CD8-positive, alpha-beta memory T cell (primary cell): ENCODE results near the gene SLC25A41. TPM values are rescaled to one million over a fixed set of nuclear protein-coding genes. Genes with fewer than 3 reads are reported as not detected.

ENCODE experiments used
- CTCF ChIA-PET: fragments of 350-600 bp; sonication (Branson Sonifier 250); formaldehyde crosslinking; loops from one replicate; lab custom pipeline; 2021; ENCODE audit warnings: antibody characterized with exemption; lab: Charles Lee
- POLR2A ChIA-PET: fragments of 350-600 bp; sonication (Branson Sonifier 250); formaldehyde crosslinking; loops from one replicate; lab custom pipeline; 2021; ENCODE audit warnings: antibody characterized with exemption; lab: Charles Lee
- DNase-seq, 5 donors: peaks; one replicate each; pipeline versions ENCODE4 v3.0.0 to v3.0.0-alpha.2; 2020 to 2022; ENCODE audit warnings: mixed read lengths in 1 of 5
- H3K27ac ChIP-seq: one replicate; pipeline ENCODE4 v1.7.0; 2013; ENCODE audit warnings: low read depth, mild to moderate bottlenecking, low read length, moderate library complexity
- H3K27me3 ChIP-seq: 2 replicates; pipeline ENCODE4 v1.7.0; 2013; ENCODE audit warnings: low read length, mild to moderate bottlenecking; ENCODE audit not compliant: insufficient read depth, poor library complexity, severe bottlenecking
- H3K36me3 ChIP-seq: 2 replicates; pipeline ENCODE4 v1.7.0; 2013; ENCODE audit warnings: mild to moderate bottlenecking, low read length, moderate library complexity; ENCODE audit not compliant: insufficient read depth
- H3K4me1 ChIP-seq: 2 replicates; pipeline ENCODE4 v1.7.0; 2013; ENCODE audit warnings: mild to moderate bottlenecking, low read length, moderate library complexity; ENCODE audit not compliant: insufficient read depth
- H3K4me3 ChIP-seq: 2 replicates; pipeline ENCODE4 v1.7.0; 2013; ENCODE audit warnings: mild to moderate bottlenecking, low read length
- H3K9me3 ChIP-seq: 2 replicates; pipeline ENCODE4 v1.7.0; 2013; ENCODE audit warnings: mild to moderate bottlenecking, low read length
- H3K27ac Mint-ChIP-seq, 8 donors: one replicate each; pipeline ENCODE4 v1.8.0; 2020 to 2021; ENCODE audit warnings: mixed read lengths in 8 of 8, mild to moderate bottlenecking in 6 of 8, inconsistent platforms in 3 of 8, moderate library complexity in 3 of 8
- H3K27me3 Mint-ChIP-seq, 2 donors: one replicate each; pipeline ENCODE4 v1.8.0; 2020 to 2021; ENCODE audit warnings: mixed read lengths in 2 of 2, mild to moderate bottlenecking in 1 of 2, moderate library complexity in 1 of 2
- H3K36me3 Mint-ChIP-seq, 3 donors: one replicate each; pipeline ENCODE4 v1.8.0; 2020 to 2021; ENCODE audit warnings: mixed read lengths in 3 of 3, inconsistent platforms in 1 of 3, mild to moderate bottlenecking in 1 of 3
- H3K4me1 Mint-ChIP-seq, 3 donors: one replicate each; pipeline ENCODE4 v1.8.0; 2020 to 2021; ENCODE audit warnings: mixed read lengths in 3 of 3, inconsistent platforms in 1 of 3, mild to moderate bottlenecking in 1 of 3
- H3K4me3 Mint-ChIP-seq, 7 donors: one replicate each; pipeline ENCODE4 v1.8.0; 2020 to 2021; ENCODE audit warnings: mixed read lengths in 7 of 7, mild to moderate bottlenecking in 6 of 7, moderate library complexity in 4 of 7, inconsistent platforms in 2 of 7
- H3K9me3 Mint-ChIP-seq, 5 donors: one replicate each; pipeline ENCODE4 v1.8.0; 2020 to 2022; ENCODE audit warnings: mixed read lengths in 5 of 5, mild to moderate bottlenecking in 3 of 5, moderate library complexity in 2 of 5, inconsistent platforms in 1 of 5
- polyA plus RNA-seq: library from polyadenylated mRNA; unstranded; fragments of 300-500 nt; fragmentation: Illumina TruSeq; gene quantifications from one replicate; pipeline ENCODE4 v1.2.3, GENCODE V29; 2021
- total RNA-seq, 2 experiments: library from RNA; stranded (reverse); gene quantifications; one replicate each; pipeline ENCODE4 v1.2.3, GENCODE V29; 2021

The SLC25A41 gene
- total and polyA plus RNA-seq, 3 experiments from 2014 or later, result 0.28 to 0.33 TPM; not detected in 1

DNA sequence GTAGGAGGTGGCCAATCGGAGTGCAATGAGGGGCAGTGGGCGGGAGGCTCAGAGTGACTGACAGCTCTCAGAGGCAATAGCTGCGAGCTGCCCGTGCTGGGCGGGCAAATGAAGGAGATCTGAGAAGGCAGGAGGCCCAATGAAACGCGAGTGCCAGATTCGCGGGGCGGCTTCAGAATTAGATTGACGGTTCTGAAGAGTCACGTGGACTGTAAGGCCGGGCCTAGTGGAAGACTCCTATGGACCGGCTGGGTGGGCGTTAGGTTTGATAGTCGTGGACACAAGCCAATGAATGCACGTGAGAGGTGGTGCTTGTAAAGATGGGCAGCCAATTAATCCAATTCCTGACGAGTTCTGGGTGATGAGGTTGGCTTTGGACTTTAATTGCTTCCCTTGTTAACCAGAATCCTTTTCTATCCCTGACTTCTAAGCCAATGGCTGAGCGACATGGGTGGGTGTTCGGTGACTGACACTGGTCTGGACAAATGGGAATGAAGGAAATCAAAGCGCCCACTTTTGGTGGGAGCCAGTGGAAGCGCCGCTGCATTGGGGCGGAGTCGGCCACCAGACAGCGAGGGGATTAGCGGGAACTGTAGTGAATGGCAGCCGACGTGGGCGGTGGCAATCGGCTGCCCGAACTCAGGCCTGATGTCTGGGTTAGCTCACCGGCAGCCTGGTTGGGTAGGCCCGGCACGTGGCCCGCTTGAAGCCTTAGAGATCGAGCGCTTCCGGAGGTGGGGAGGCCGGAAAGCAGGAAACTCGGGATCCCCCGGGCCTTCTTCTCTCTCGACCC is 8.4 kb downstream of the SLC25A41 start:
- H3K4me3 ChIP-seq, result peak overlapping the region; percentile 26
- no peaks in the 10 kb centered on the region for H3K9me3 Mint-ChIP-seq
- H3K4me3 Mint-ChIP-seq, result peak overlapping the region; percentile 73 to 95 (median 82)
- peaks cover 0 to 1% of the 10 kb centered on the region in 2 donors for H3K27me3 Mint-ChIP-seq
- peak overlapping the region; percentile 74 to 98 (median 90) for H3K27ac Mint-ChIP-seq
- H3K27me3 ChIP-seq, result no peaks in the 10 kb centered on the region
- H3K4me1 Mint-ChIP-seq, result peaks cover 30 to 46% (median 33%) of the 10 kb centered on the region in 3 donors
- H3K36me3 ChIP-seq, result peaks cover 13% of the 10 kb centered on the region
- H3K9me3 ChIP-seq, result no peaks in the 10 kb centered on the region
- H3K4me1 ChIP-seq, result peaks cover 27% of the 10 kb centered on the region
- H3K27ac ChIP-seq, result peak overlapping the region; percentile 53
- POLR2A ChIA-PET, result interaction anchor here (0.5 to 2.2 kb wide), 11 partner anchors 32 to 439 kb away, joined by 3 to 14 read pairs (median 5); partner anchors contain the start of genes ALKBH7, CLPP, DENND1C and GPR108
- peak; percentile 97 to 100 (median 99) for DNase-seq
- CTCF ChIA-PET, result interaction anchor here (0.8 to 1.6 kb wide), 5 partner anchors 12 to 207 kb away, joined by 3 to 5 read pairs (median 3); partner anchors contain the start of gene GTF2F1
- peaks cover 0 to 29% (median 6%) of the 10 kb centered on the region in 3 donors for H3K36me3 Mint-ChIP-seq

DNA sequence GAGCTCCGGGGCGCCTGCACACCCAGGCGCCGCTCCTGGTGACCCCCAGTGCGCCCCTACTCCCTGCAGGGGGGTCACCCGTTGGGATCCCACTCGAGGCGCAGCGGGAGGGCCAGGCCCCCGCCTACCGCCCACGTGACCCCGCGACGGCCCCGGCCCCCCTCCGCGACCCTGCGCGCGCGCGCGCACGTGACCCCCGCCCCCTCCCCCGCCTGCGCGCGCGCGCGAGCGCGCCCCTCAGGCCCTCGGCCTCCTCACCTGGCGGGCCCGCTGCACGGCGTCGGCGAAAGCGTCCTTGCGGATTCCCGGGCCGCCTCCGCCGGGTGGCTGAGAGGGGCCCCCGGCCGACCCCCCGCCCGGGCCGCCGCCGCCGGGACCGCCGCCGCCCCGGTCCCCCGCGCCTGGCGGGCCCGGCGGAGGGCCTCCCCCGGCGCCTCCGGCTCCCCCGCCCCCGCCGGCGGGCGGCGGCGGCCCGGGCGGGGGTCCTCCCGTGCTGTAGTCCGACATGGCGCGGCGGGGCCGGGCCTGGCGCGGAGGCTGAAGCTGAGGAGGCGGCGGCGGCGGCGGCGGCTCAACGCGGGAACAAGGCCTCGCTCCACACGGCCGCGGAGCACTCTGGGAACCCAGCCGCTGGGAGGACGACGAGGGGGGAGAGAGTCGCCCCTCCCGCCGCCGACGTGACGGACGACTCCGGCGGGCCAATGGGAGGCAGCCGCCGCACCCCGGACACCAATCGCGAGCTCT is 9.2 kb downstream of the SLC25A41 start, which contains the start of gene KHSRP:
TSS of gene KHSRP (minus strand) at position 617 of the 744 bp plus-strand sequence. CDS start at position 507, 110 bp downstream.
- ChIA-PET CTCF (interaction anchor here (1.2 to 1.4 kb wide), 2 partner anchors 32 to 206 kb away, joined by 3 to 5 read pairs; partner anchors contain the start of gene GTF2F1), POLR2A (interaction anchor here (0.5 to 2.2 kb wide), 11 partner anchors 31 to 439 kb away, joined by 3 to 14 read pairs (median 5); partner anchors contain the start of genes ALKBH7, CLPP, DENND1C and GPR108)
- peaks cover 3 to 37% (median 9%) of the 10 kb centered on the region in 3 donors for H3K36me3 Mint-ChIP-seq
- peaks cover 21% of the 10 kb centered on the region for H3K36me3 ChIP-seq
- H3K4me3 Mint-ChIP-seq, result peak within 1 kb of the TSS; percentile 87 to 95 (median 90)
- H3K9me3 ChIP-seq, result no peaks in the 10 kb centered on the region
- peaks cover 30 to 46% (median 33%) of the 10 kb centered on the region in 3 donors for H3K4me1 Mint-ChIP-seq
- H3K27ac ChIP-seq, result peak within 1 kb of the TSS; percentile 69
- H3K27ac Mint-ChIP-seq, result peak within 1 kb of the TSS; percentile 87 to 98 (median 90)
- peak within 1 kb of the TSS; percentile 73 for H3K4me3 ChIP-seq
- H3K27me3 ChIP-seq, result no peaks in the 10 kb centered on the region
- H3K27me3 Mint-ChIP-seq, result peaks cover 0 to 1% of the 10 kb centered on the region in 2 donors
- peaks cover 27% of the 10 kb centered on the region for H3K4me1 ChIP-seq
- DNase-seq, result peak in 3 of 5 donors; percentile 17 to 23 (median 21)
- no peaks in the 10 kb centered on the region for H3K9me3 Mint-ChIP-seq

DNA sequence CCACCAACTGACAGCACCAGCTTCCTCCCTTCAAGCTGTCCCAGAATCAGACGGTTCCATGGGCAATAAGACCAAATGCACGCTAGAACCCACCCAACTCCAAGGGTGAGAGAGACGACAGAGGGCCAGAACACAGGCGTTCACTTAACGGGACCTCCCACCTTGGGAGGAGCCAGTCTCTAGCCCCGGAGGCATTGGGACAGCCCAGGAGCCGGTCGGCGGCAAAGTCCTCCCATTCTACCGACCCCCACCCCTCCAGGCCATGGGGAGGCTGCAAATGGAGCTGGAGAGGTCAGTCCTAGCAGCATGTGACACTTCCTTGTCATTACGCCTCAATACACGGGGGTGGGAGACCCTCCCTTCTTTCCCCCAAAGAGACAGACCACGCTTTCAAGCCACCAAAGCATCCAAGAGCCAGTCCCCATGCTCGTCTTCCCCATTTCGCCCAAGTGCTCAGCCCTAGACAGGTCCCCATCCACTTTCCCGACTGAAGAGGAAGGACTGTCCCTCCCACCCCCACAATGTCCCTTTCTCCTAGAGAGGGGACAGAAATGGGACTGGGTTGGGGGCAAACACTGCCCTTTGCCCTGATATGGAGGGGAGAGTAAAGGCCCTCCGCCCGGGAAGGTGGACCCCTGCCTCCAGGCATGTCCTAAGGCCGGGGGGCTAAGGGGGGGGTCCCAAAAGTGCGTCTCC is 9.9 kb downstream of the SLC25A41 start:
- Mint-ChIP-seq H3K27me3 (peaks cover 0 to 1% of the 10 kb centered on the region in 2 donors), H3K27ac (peak overlapping the region; percentile 71 to 96 (median 89)), H3K36me3 (peaks cover 3 to 44% (median 9%) of the 10 kb centered on the region in 3 donors), H3K9me3 (no peaks in the 10 kb centered on the region), H3K4me1 (peaks cover 30 to 46% (median 33%) of the 10 kb centered on the region in 3 donors), H3K4me3 (peak overlapping the region; percentile 87 to 94 (median 90))
- Histone ChIP-seq H3K36me3 (peaks cover 26% of the 10 kb centered on the region), H3K27me3 (no peaks in the 10 kb centered on the region), H3K4me1 (peaks cover 27% of the 10 kb centered on the region), H3K9me3 (no peaks in the 10 kb centered on the region), H3K27ac (peak overlapping the region; percentile 69), H3K4me3 (peak overlapping the region; percentile 73)
- POLR2A ChIA-PET, result interaction anchor here (1.3 to 1.5 kb wide), 2 partner anchors 31 to 62 kb away, joined by 5 to 10 read pairs; partner anchors contain the start of genes CLPP and GTF2F1
- peak in 3 of 5 donors; percentile 15 to 21 (median 16) for DNase-seq
- CTCF ChIA-PET, result interaction anchor here (0.6 kb wide), 1 partner anchor 126 kb away, joined by 3 read pairs; no protein-coding TSS in a partner anchor

DNA sequence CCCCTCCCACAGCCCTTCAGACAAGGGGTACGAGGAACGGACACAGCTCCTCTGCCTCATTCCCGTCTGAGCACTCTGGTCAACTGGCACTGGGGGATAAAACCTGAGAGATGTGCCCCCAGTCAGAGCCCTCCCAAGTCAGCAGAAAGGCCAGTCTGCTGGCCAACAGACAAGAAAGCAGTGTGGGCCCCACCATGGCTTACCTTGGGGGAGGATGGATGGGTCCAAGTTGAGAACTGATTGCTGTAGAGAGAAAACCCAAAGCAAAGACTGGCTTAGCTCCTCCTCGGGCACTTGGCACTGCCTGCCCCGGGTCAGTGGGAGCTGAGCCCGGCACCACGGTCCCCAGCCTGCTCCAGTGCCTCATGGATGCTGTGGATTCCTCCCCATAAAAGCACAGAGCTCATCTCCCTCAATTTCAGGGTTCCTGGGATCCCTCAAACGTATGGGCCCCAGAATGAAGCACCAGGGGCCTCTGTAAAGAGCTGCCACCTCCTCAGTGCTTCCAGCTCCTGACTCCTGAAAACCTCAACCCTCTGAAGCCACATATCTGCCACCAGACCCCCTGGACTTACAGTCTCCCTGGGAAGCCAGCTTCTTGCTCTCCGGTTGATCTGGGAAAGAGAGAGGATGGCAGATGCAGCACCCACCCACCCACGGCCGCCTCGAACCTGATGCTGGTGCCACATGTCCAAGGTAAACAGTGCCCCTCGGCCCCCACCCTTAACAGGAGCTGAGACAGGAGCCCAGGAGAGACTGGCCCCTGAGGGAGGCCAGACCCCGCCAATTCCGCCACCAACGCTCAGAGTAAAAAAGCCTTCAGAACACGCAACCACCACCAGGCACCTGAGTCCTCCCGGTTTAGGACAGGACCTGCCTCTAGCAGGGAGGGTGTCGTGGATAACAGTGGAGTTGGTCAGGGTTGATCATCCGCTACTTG is 12.2 kb downstream of the SLC25A41 start:
- no peak overlapping the region for H3K4me3 ChIP-seq
- Mint-ChIP-seq H3K27ac (peak overlapping the region in 4 of 8 donors; percentile 17 to 85 (median 42)), H3K4me1 (peaks cover 30 to 46% (median 33%) of the 10 kb centered on the region in 3 donors), H3K9me3 (no peaks in the 10 kb centered on the region), H3K27me3 (peaks cover 0 to 1% of the 10 kb centered on the region in 2 donors), H3K4me3 (peak overlapping the region in 2 of 7 donors; percentile 24 to 90), H3K36me3 (peaks cover 3 to 65% (median 9%) of the 10 kb centered on the region in 3 donors)
- POLR2A ChIA-PET, result no interaction called here
- CTCF ChIA-PET, result no interaction called here
- no peak for DNase-seq
- no peaks in the 10 kb centered on the region for H3K27me3 ChIP-seq
- no peaks in the 10 kb centered on the region for H3K9me3 ChIP-seq
- no peak overlapping the region for H3K27ac ChIP-seq
- peaks cover 48% of the 10 kb centered on the region for H3K36me3 ChIP-seq
- peaks cover 27% of the 10 kb centered on the region for H3K4me1 ChIP-seq

DNA sequence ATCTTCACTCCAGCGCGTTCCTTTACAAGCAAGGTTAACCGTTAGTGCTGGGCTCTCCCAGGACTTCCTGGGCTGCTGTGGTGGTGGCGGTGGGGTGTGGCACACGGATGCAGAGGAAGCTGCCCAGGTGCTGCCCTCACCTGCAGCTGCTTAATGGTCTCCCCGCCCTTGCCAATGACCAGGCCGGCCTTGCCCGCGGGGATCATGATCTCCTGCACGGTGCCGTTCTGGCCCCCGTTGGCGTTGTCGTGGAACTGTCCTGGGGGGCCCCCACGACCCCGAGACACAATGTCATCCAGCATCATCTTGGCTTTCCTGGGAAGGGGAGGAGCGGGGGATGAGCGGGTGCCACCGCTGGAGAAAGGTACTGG is 15.0 kb downstream of the SLC25A41 start:
- CTCF ChIA-PET, result interaction anchor here (1.3 kb wide), 1 partner anchor 21 kb away, joined by 3 read pairs; no protein-coding TSS in a partner anchor
- H3K4me1 ChIP-seq, result peaks cover 14% of the 10 kb centered on the region
- Mint-ChIP-seq H3K27ac (no peak overlapping the region), H3K36me3 (peaks cover 3 to 91% (median 9%) of the 10 kb centered on the region in 3 donors), H3K27me3 (no peaks in the 10 kb centered on the region), H3K4me3 (peak overlapping the region in 1 of 7 donors; percentile 69), H3K9me3 (no peaks in the 10 kb centered on the region), H3K4me1 (peaks cover 18 to 32% (median 19%) of the 10 kb centered on the region in 3 donors)
- no peaks in the 10 kb centered on the region for H3K9me3 ChIP-seq
- no peaks in the 10 kb centered on the region for H3K27me3 ChIP-seq
- POLR2A ChIA-PET, result no interaction called here
- H3K4me3 ChIP-seq, result no peak overlapping the region
- peaks cover 52% of the 10 kb centered on the region for H3K36me3 ChIP-seq
- H3K27ac ChIP-seq, result no peak overlapping the region
- no peak for DNase-seq

DNA sequence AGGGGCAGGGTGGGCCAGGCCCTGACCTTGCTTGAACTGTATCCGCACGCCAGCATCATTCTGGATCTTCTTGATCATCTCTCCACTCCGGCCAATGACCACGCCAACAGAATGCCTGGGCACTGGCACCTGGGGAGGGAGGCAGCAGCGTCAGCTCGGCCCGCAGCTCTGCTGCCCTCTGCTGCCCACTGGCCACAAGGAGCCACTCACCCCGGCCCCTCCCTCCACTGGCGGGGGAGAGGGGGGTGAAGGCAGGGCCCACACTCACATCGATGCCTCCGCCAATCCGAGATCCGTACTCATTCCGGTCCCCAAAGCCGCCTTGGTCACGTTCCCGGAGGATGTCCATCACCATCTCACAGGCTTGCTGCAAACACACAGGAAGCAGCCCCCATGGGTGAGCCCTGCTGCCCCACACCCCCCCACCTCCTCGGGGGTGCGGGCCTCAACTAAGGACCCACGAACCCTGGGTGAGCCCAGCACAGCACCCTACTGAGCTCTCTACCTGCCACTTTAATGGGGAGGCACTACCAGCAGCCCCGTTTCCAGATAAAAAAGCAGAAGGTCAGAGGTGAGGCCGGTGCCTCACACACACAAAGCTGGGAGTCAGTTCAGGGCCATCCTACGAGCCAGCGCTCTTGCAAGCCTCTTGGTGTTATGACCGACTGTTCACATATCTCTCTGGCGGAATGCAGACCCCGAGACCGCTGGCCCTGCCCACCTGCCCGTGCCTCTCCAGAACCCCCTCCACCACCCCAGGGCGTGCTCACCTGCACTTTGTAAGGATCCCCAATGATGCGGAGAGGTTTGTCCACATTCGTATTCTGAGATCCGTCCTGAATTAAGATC is 15.6 kb downstream of the SLC25A41 start:
- Histone ChIP-seq H3K36me3 (peaks cover 52% of the 10 kb centered on the region), H3K9me3 (no peaks in the 10 kb centered on the region), H3K27me3 (no peaks in the 10 kb centered on the region), H3K4me1 (peaks cover 8% of the 10 kb centered on the region), H3K4me3 (no peak overlapping the region), H3K27ac (no peak overlapping the region)
- peaks cover 3 to 91% (median 9%) of the 10 kb centered on the region in 3 donors for H3K36me3 Mint-ChIP-seq
- ChIA-PET CTCF (interaction anchor here (1.3 kb wide), 1 partner anchor 20 kb away, joined by 3 read pairs; no protein-coding TSS in a partner anchor), POLR2A (interaction anchor here (0.6 kb wide), 1 partner anchor 8 kb away, joined by 3 read pairs; no protein-coding TSS in a partner anchor)
- no peaks in the 10 kb centered on the region for H3K27me3 Mint-ChIP-seq
- H3K9me3 Mint-ChIP-seq, result no peaks in the 10 kb centered on the region
- peaks cover 12 to 26% (median 12%) of the 10 kb centered on the region in 3 donors for H3K4me1 Mint-ChIP-seq
- no peak for DNase-seq
- H3K27ac Mint-ChIP-seq, result no peak overlapping the region
- peak overlapping the region in 2 of 7 donors; percentile 32 to 42 for H3K4me3 Mint-ChIP-seq
